Measurements from ENCODE around the gene RMND5A. TPM values are rescaled to one million over a fixed set of nuclear protein-coding genes. Genes with fewer than 3 reads are reported as not detected.
A peak's percentile ranks its signal among the peaks of the same experiment; 100 is the strongest.

Gene RMND5A
- total and polyA plus RNA-seq, 2 donors from 2014 or later: 13.9 to 33.6 TPM

- Histone ChIP-seq H3K9ac (ENCODE audit: low read length in 3 of 3) (no peak overlapping the region), H3K9me3 (ENCODE audit: control insufficient read depth in 2 of 3, insufficient read depth in 1 of 3, low read length in 3 of 3) (peaks cover 0 to 5% (median 0%) of the 10 kb centered on the region in 3 donors), H3K36me3 (ENCODE audit: control insufficient read depth in 2 of 3, insufficient read depth in 3 of 3, low read length in 3 of 3) (peaks cover 6 to 21% (median 9%) of the 10 kb centered on the region in 3 donors), H3K27ac (ENCODE audit: low read depth in 2 of 2, low read length in 2 of 2) (no peak overlapping the region), H3K4me3 (ENCODE audit: low read length in 3 of 3) (no peak overlapping the region), H3K27me3 (ENCODE audit: control insufficient read depth, insufficient read depth, low read length) (no peaks in the 10 kb centered on the region), H3K4me1 (ENCODE audit: control insufficient read depth in 2 of 3, insufficient read depth in 2 of 3, low read depth in 1 of 3, low read length in 3 of 3) (no peaks in the 10 kb centered on the region)
- DNase-seq: peak in 2 of 5 donors; percentile 10 to 21
- TF ChIP-seq, protein P1, sequence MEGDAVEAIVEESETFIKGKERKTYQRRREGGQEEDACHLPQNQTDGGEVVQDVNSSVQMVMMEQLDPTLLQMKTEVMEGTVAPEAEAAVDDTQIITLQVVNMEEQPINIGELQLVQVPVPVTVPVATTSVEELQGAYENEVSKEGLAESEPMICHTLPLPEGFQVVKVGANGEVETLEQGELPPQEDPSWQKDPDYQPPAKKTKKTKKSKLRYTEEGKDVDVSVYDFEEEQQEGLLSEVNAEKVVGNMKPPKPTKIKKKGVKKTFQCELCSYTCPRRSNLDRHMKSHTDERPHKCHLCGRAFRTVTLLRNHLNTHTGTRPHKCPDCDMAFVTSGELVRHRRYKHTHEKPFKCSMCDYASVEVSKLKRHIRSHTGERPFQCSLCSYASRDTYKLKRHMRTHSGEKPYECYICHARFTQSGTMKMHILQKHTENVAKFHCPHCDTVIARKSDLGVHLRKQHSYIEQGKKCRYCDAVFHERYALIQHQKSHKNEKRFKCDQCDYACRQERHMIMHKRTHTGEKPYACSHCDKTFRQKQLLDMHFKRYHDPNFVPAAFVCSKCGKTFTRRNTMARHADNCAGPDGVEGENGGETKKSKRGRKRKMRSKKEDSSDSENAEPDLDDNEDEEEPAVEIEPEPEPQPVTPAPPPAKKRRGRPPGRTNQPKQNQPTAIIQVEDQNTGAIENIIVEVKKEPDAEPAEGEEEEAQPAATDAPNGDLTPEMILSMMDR (IDR thresholded peaks at IDR 0.05; ENCODE audit: borderline replicate concordance, extremely low read depth, insufficient read depth): no peak
- intact Hi-C loops (cut with DNase I): no loop called here
- FAIRE-seq: no peak
Measured at GRCh38 chr2:86750240-86750839, 30.2 kb downstream of the RMND5A start.

DNA sequence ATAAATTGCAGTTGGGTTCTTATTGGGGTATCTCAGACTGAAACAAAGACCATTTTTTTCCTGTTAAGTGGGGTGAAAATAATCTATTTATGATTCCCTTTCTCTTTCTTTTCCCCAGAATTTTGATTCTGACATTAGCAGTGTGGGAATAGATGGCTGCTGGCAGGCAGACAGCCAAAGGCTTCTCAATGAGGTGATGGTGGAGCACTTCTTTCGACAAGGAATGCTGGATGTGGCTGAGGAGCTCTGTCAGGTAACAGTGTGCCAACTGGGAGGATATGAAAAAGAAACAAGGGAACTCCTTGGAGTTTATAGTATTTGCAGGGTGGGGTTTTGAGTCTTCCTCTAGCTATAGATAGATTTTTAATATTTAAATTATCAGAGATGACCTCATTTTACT is 31.7 kb downstream of the RMND5A start:
- no peak for DNase-seq
- TF ChIP-seq, protein P1 (IDR thresholded peaks at IDR 0.05; ENCODE audit: borderline replicate concordance, extremely low read depth, insufficient read depth): no peak
- H3K4me3 ChIP-seq (ENCODE audit: low read length in 3 of 3): no peak overlapping the region
- H3K36me3 ChIP-seq (ENCODE audit: control insufficient read depth in 2 of 3, insufficient read depth in 3 of 3, low read length in 3 of 3): peaks cover 8 to 21% (median 8%) of the 10 kb centered on the region in 3 donors
- peaks cover 0 to 5% (median 0%) of the 10 kb centered on the region in 3 donors for H3K9me3 ChIP-seq (ENCODE audit: control insufficient read depth in 2 of 3, insufficient read depth in 1 of 3, low read length in 3 of 3)
- H3K4me1 ChIP-seq (ENCODE audit: control insufficient read depth in 2 of 3, insufficient read depth in 2 of 3, low read depth in 1 of 3, low read length in 3 of 3): no peaks in the 10 kb centered on the region
- no peak overlapping the region for H3K9ac ChIP-seq (ENCODE audit: low read length in 3 of 3)
- H3K27ac ChIP-seq (ENCODE audit: low read depth in 2 of 2, low read length in 2 of 2): no peak overlapping the region
- no peak for FAIRE-seq
- H3K27me3 ChIP-seq (ENCODE audit: control insufficient read depth, insufficient read depth, low read length): no peaks in the 10 kb centered on the region
- intact Hi-C loops (cut with DNase I): no loop called here

GRCh38 chr2:86752934-86753333 is 32.8 kb downstream of the RMND5A start:
- DNase-seq (no peak), FAIRE-seq (no peak)
- no peak overlapping the region for H3K9ac ChIP-seq (ENCODE audit: low read length in 3 of 3)
- H3K36me3 ChIP-seq (ENCODE audit: control insufficient read depth in 2 of 3, insufficient read depth in 3 of 3, low read length in 3 of 3): peaks cover 8 to 21% (median 8%) of the 10 kb centered on the region in 3 donors
- no peaks in the 10 kb centered on the region for H3K4me1 ChIP-seq (ENCODE audit: control insufficient read depth in 2 of 3, insufficient read depth in 2 of 3, low read depth in 1 of 3, low read length in 3 of 3)
- intact Hi-C loops (cut with DNase I): no loop called here
- no peaks in the 10 kb centered on the region for H3K27me3 ChIP-seq (ENCODE audit: control insufficient read depth, insufficient read depth, low read length)
- H3K4me3 ChIP-seq (ENCODE audit: low read length in 3 of 3): no peak overlapping the region
- H3K27ac ChIP-seq (ENCODE audit: low read depth in 2 of 2, low read length in 2 of 2): no peak overlapping the region
- H3K9me3 ChIP-seq (ENCODE audit: control insufficient read depth in 2 of 3, insufficient read depth in 1 of 3, low read length in 3 of 3): peaks cover 0 to 5% (median 0%) of the 10 kb centered on the region in 3 donors
- TF ChIP-seq, protein P1 (IDR thresholded peaks at IDR 0.05; ENCODE audit: borderline replicate concordance, extremely low read depth, insufficient read depth): no peak
